ENCODE measurements around the gene FPR1.

FPR1 gene

DNA sequence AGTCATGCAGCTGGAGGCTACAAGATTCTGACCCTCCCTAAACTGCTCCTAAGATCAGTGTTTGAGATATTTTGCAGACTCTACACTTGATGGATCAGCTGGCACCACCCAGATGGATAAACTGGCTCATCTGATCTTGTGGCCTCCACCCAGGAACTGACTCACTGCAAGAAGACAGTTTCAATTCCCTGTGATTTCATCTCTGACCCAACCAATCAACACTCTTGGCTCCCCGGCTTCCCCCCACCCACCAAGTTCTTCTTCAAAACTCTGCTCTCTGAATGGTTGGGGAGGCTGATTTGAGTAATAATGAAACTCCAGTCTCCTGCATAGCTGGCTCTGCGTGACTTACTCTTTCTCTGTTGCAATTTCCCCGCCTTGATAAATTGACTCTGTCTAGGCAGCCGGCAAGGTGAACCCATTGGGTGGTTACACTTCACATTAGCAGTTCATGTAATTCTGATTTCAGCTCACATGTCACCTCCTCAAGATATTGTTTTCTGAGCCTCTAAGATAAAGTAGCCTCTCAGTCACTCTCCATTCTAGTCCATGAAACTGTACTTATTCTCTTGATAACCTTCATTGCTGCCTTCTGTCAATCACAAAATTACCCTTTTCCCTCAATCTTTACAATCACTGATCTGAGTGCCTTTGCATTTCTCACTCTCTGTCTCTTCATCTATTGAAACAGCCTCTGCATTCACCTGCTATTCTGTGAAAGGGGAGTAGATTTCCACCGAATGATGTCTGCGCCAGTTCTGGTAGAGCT, 33.4 kb upstream of the FPR1 start:
- no peak overlapping the region for H3K27ac ChIP-seq
- TF ChIP-seq, protein P1, sequence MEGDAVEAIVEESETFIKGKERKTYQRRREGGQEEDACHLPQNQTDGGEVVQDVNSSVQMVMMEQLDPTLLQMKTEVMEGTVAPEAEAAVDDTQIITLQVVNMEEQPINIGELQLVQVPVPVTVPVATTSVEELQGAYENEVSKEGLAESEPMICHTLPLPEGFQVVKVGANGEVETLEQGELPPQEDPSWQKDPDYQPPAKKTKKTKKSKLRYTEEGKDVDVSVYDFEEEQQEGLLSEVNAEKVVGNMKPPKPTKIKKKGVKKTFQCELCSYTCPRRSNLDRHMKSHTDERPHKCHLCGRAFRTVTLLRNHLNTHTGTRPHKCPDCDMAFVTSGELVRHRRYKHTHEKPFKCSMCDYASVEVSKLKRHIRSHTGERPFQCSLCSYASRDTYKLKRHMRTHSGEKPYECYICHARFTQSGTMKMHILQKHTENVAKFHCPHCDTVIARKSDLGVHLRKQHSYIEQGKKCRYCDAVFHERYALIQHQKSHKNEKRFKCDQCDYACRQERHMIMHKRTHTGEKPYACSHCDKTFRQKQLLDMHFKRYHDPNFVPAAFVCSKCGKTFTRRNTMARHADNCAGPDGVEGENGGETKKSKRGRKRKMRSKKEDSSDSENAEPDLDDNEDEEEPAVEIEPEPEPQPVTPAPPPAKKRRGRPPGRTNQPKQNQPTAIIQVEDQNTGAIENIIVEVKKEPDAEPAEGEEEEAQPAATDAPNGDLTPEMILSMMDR (conservative IDR thresholded peaks at IDR 0.05): no peak

DNA sequence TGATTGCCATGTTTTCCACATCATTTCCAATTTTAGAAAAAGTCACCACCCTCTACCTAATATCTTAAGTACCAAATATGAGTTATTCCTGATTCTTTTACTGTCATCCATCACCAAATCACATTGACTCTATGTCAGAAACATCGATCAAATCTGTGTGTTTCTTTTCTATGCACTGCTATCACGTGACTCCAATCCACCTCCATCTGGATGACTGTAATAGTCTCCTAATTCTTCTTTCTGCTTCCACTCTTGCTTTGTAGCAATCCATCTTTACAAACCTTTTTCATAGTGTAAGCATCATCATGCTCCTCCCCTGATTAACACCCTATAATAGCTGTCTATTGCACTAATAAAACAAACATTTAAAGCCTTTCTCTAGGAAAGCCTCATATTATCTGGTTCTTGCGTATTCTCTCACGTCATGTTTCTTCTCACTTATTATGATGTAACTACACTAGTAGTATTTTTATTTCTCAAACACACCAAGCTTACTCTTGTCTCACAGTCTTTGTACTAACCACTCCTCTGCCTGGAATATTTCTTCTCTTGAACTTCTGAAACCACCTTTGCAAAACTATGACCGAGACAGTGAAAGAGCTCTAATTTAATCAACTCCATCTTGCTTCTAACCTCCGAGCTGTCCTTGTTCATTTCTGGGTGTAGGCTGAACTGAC, 32.6 kb upstream of the FPR1 start:
- TF ChIP-seq, protein P1 (conservative IDR thresholded peaks at IDR 0.05): no peak
- H3K27ac ChIP-seq: no peak overlapping the region

DNA sequence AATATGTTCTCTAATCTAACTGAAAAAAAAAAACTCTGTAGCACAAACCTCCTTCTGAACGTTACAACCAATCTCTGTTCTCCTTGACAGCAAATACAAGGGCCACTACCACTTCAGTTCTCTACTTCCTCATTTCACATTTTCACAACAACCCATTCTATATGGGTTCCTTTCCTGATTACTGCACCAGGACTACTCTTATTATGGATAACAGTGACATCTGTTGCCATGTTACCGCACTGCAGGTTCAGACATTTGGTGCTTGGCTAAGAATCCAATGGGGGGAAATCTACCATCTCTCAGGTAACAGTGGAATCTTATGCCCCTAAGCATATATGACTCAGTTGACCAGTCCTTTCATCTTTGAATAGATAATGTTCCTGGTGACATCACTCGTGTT, 31.7 kb upstream of the FPR1 start:
- H3K27ac ChIP-seq: no peak overlapping the region
- TF ChIP-seq, protein P1 (conservative IDR thresholded peaks at IDR 0.05): peak; percentile 74

DNA sequence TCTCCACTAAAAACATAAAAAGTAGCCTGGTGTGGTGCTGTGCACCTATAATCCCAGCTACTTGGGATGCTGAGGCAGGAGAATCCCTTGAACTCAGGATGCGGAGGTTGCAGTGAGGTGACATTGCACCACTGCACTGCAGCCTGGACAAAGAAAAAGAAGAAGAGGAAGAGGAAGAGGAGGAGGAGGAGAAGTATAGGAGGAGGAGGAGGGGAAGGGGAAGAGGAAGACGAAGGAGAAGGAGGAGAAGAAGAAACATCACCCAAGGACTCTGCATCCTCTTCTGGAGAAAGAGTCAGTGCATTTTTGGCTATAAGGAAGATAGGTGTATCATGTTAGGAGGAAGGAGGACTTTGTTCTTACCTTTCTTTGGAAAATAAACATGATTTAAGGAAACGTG, 30.3 kb upstream of the FPR1 start:
- TF ChIP-seq, protein P1 (conservative IDR thresholded peaks at IDR 0.05): no peak
- no peak overlapping the region for H3K27ac ChIP-seq

DNA sequence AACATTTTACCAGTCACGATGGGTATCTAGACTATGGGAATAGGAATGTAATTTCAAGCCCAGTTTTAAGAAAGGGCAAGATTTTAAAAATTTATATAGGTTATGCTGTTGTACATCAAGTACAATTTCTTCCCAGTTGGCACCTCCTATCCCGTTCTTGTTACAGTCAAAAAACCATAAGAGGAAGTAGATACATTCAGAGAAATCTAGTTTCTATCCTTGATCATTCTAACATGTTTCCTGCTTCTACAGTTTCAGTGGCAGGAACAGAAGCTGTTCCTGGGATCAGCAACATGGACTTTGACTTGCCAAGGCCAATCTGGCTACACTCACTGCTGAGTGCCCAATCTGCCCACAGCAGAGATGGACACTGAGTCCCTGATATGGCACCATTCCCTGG, 28.6 kb upstream of the FPR1 start:
- TF ChIP-seq, protein P1 (conservative IDR thresholded peaks at IDR 0.05): no peak

DNA sequence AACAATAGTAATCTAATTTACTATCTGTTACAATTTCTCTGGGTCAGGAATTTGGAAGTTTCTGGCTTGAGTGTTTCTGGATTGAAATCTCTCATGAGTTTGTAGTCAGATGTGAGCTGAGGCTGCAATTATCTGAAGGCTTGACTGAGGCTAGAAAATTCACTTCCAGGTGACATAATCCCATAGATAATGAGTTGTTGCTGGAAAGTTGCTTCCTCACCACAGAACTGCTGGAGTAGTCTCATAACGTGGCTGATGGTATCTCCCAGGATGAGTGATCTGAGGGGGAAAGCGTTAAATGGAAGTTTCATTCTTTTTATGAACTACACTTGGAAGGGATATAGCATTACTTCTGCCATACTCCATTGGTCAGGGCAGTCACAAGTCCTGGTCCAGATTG, 28.0 kb upstream of the FPR1 start:
- H3K27ac ChIP-seq: no peak overlapping the region
- TF ChIP-seq, protein P1 (conservative IDR thresholded peaks at IDR 0.05): no peak

More for the DNA sequence above, 28.6 kb upstream of the FPR1 start:
- no peak overlapping the region for H3K27ac ChIP-seq

DNA sequence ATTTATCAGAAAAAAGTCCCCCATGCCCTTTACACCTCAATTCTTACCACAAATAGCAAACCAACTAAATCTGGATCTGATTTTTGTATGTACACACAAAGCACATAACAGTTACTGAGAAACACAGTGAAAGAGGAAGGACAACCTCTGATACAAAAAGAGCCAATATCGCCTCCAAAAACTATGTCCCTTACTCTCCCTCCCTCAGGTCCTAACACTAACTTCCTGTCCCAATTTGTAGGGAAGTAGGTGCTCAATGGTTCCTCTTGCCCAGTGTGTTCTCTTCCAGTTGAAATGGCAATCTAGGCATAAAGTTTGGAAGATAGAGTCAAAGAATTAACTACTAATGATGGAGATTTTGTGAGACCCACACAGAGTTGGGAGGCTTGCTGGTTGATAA, 27.5 kb upstream of the FPR1 start:
- TF ChIP-seq, protein P1 (conservative IDR thresholded peaks at IDR 0.05): no peak
- H3K27ac ChIP-seq: no peak overlapping the region
